Omental fat pad (tissue), 4 donors: ENCODE results near the gene ARID5B. TPM values are rescaled to one million over a fixed set of nuclear protein-coding genes. Genes with fewer than 3 reads are reported as not detected.
A peak's percentile ranks its signal among the peaks of the same experiment; 100 is the strongest.

Experiments used
- ATAC-seq: fragments of 150-250 bp; one replicate; pipeline ENCODE4 v1.9.1; 2016; ENCODE audit warnings: mild to moderate bottlenecking, moderate library complexity; ENCODE audit not compliant: low FRiP score
- DNase-seq: peaks from one replicate; pipeline ENCODE4 v3.0.0-alpha.2; 2019; ENCODE audit warnings: low spot score
- CTCF ChIP-seq, 3 donors: fragments of 450-650 bp; IDR thresholded peaks; one replicate each; pipeline ENCODE4 v1.5.1; 2016 to 2017; ENCODE audit warnings: antibody characterized with exemption in 3 of 3, mild to moderate bottlenecking in 3 of 3, moderate library complexity in 2 of 3
- total RNA-seq, 4 donors: library from RNA; depleted of rRNA; stranded (reverse); fragments of >200 nt; gene quantifications; one replicate each; pipeline ENCODE4 v1.1.0, GENCODE V29; 2016

The ARID5B gene
- total RNA-seq: 100 to 1,000 TPM in 3 of 4 donors, 10 to 100 TPM in 1; 57.5 to 163 (median 123) TPM

GRCh38 chr10:61900829-61901792 lies at the start of gene ARID5B:
Gene ARID5B (plus strand): TSS chr10:61901699. CDS start chr10:61901710, 11 bp downstream.
- ATAC-seq: no peak
- DNase-seq: peak; percentile 51
- no peak for TF ChIP-seq CTCF (IDR thresholded peaks at IDR 0.05)

GRCh38 chr10:61852261-61852660 lies 49.2 kb upstream of the ARID5B start:
- TF ChIP-seq CTCF (IDR thresholded peaks at IDR 0.05): no peak
- no peak for ATAC-seq

DNA sequence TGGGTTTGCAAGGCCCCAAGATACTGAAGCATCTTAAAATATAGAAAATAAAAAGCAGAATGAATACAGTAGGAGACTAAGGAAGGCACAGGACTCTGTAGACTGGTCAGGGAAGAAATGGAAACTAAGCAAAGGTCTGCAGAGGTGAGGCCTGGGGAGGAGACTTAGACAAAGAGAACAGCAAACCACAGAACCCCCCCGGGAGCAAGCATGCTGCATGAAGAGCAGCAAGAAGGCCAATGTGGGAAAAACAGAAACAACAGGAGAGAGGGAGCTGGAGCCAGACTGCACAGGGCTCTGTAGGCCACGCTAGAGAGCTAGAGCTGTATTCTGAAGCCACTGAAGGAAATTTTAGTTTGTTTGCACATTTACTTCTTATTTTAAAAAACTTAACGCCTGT lies 45.7 kb upstream of the ARID5B start:
- no peak for TF ChIP-seq CTCF (IDR thresholded peaks at IDR 0.05)
- ATAC-seq: no peak
- DNase-seq: no peak

More at GRCh38 chr10:61852261-61852660, 49.2 kb upstream of the ARID5B start:
- DNase-seq: no peak

GRCh38 chr10:61857746-61858145 lies 43.8 kb upstream of the ARID5B start:
- no peak for TF ChIP-seq CTCF (IDR thresholded peaks at IDR 0.05)
- DNase-seq (no peak), ATAC-seq (no peak)

- no peak for TF ChIP-seq CTCF (IDR thresholded peaks at IDR 0.05)
- DNase-seq (no peak), ATAC-seq (no peak)
Measured at GRCh38 chr10:61859786-61860185, 41.7 kb upstream of the ARID5B start.

DNA sequence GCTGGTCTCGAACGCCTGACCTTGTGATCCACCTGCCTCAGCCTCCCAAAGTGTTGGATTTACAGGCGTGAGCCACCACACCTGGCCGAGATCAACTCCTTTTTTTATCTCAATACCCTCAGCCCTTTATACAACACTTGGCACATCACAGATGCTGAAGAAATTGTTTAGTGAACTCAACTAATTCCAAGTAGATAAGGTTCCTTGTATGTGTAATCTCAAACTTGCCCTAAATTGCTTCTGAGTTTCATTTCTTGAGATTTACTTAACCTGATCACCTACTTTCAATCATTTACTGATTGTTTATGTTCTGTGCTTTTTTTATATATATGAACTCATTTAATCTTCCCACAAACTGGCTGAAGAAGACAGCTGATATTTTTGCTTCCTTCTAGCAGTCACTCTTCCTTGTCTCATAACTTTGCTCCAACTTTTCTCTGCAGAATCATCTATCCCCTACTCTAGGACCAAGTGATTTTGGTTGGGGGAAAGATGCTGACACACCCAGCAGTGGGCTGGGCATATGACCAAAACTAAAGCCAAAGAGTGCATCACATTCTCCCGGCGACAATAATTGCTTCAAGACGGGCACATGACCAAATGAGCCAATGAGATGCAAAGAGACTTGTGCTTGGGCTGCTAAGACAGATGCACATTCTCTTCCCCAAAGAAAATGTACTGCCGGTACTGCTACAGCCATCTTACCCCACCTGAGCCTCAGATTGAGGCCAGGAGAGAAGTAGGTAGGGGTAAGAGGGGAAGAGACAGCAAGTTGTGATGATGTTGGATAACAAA lies 40.3 kb upstream of the ARID5B start:
- ATAC-seq: no peak
- no peak for DNase-seq

More for the DNA sequence above, 40.3 kb upstream of the ARID5B start:
- no peak for TF ChIP-seq CTCF (IDR thresholded peaks at IDR 0.05)
